Immature natural killer cell (primary cell): Measurements from ENCODE around the gene ABCD1. TPM values are rescaled to one million over a fixed set of nuclear protein-coding genes. Genes with fewer than 3 reads are reported as not detected.
A peak's percentile ranks its signal among the peaks of the same experiment; 100 is the strongest.
"Not testable (repeated sequence)": the region's sequence is repeated elsewhere in the genome, so short reads cannot be mapped to it uniquely, and the experiment has no call there.

ENCODE experiments used
- DNase-seq, 3 donors: peaks; one replicate each; pipeline ENCODE4 v3.0.0; 2022; ENCODE audit warnings: mixed read lengths in 1 of 3
- H3K27ac Mint-ChIP-seq, 6 donors: one replicate each; pipeline ENCODE4 v1.8.0; 2020; ENCODE audit warnings: mixed read lengths in 6 of 6, mild to moderate bottlenecking in 5 of 6, inconsistent platforms in 4 of 6, moderate library complexity in 3 of 6
- H3K27me3 Mint-ChIP-seq, 3 donors: one replicate each; pipeline ENCODE4 v1.8.0; 2020 to 2021; ENCODE audit warnings: low read depth in 3 of 3, mild to moderate bottlenecking in 3 of 3, mixed read lengths in 3 of 3, moderate library complexity in 3 of 3, inconsistent platforms in 1 of 3
- H3K36me3 Mint-ChIP-seq, 3 donors: one replicate each; pipeline ENCODE4 v1.8.0; 2020; ENCODE audit warnings: mixed read lengths in 3 of 3, inconsistent platforms in 2 of 3, mild to moderate bottlenecking in 2 of 3
- H3K4me1 Mint-ChIP-seq, 2 donors: one replicate each; pipeline ENCODE4 v1.8.0; 2020; ENCODE audit warnings: inconsistent platforms in 2 of 2, mild to moderate bottlenecking in 2 of 2, mixed read lengths in 2 of 2, moderate library complexity in 1 of 2
- H3K4me3 Mint-ChIP-seq, 5 donors: one replicate each; pipeline ENCODE4 v1.8.0; 2020; ENCODE audit warnings: mild to moderate bottlenecking in 5 of 5, mixed read lengths in 5 of 5, inconsistent platforms in 3 of 5, moderate library complexity in 3 of 5
- H3K9me3 Mint-ChIP-seq, 6 donors: one replicate each; pipeline ENCODE4 v1.8.0; 2020; ENCODE audit warnings: mild to moderate bottlenecking in 6 of 6, mixed read lengths in 6 of 6, inconsistent platforms in 4 of 6, moderate library complexity in 3 of 6
- polyA plus RNA-seq, 3 donors: library from polyadenylated mRNA; unstranded; fragments of 300-500 nt; fragmentation: Illumina TruSeq; gene quantifications; one replicate each; pipeline ENCODE4 v1.2.3, GENCODE V29; 2021

ABCD1 gene
- polyA plus RNA-seq, 3 donors from 2014 or later, result 1.7 to 3.2 (median 2.0) TPM

DNA sequence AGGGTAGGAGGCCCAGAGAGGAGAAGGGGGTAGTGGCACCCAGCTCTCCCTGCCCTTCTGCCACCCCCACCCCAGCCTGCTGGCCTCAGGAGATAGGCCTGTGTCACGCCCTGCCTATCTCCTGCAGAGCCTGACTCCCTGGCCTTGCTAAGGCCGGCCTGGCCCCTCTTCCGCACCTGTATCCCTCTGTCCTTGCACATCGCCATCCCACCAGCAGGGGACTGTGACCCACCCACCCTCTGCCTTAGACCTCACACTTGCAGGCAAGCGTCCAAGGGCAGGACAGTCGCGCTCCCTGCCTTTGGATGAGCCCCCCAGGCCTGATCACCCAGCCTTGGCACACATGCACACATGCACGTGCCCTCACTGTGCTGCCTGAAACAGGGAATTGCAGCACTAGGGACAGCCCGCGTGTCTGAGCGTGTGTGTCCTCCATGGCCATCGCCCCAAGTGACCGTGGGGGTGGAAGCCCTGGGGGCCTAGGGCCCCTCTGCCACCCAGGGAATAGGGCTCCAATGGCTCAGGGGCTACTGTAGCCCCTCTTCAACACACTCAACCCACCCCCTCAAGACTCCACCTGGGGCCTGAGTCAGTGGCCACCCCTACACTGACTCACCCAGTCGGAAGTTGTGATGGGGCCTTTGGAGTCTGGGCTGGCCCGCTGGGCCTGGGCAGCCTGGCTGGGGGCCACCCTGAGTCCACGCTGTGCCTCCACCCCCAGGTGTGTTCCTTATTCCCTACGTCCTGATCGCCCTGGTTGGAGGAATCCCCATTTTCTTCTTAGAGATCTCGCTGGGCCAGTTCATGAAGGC is 34.8 kb upstream of the ABCD1 start:
- no peak for DNase-seq
- Mint-ChIP-seq H3K36me3 (no peaks in the 10 kb centered on the region), H3K27me3 (peaks cover 4 to 9% (median 7%) of the 10 kb centered on the region in 3 donors), H3K27ac (no peak overlapping the region), H3K4me3 (peak overlapping the region in 1 of 5 donors; percentile 59), H3K4me1 (no peaks in the 10 kb centered on the region), H3K9me3 (peaks cover 0 to 2% (median 0%) of the 10 kb centered on the region in 6 donors)

DNA sequence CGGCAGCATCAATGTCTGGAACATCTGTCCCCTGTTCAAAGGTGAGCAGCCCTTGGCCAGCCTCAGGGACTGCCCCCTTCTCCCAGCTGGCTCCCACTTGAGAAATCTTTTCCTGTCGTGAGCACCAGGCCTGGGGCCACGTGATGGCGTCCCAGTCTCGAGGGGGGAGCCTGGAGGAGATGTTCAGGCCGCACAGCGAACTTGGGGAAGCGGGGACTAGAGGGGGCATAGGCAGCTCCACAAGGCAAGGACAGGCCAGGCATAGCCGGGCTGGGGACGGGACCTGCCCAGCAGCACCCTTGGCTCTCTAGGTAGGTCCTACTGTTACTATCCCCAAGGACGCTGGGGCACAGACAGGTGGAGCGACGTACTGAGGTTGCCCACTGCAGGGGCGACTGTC is 34.2 kb upstream of the ABCD1 start:
- Mint-ChIP-seq H3K9me3 (peaks cover 0 to 2% (median 0%) of the 10 kb centered on the region in 6 donors), H3K4me1 (no peaks in the 10 kb centered on the region), H3K27me3 (peaks cover 4 to 9% (median 7%) of the 10 kb centered on the region in 3 donors), H3K27ac (no peak overlapping the region), H3K36me3 (no peaks in the 10 kb centered on the region), H3K4me3 (no peak overlapping the region)
- no peak for DNase-seq

DNA sequence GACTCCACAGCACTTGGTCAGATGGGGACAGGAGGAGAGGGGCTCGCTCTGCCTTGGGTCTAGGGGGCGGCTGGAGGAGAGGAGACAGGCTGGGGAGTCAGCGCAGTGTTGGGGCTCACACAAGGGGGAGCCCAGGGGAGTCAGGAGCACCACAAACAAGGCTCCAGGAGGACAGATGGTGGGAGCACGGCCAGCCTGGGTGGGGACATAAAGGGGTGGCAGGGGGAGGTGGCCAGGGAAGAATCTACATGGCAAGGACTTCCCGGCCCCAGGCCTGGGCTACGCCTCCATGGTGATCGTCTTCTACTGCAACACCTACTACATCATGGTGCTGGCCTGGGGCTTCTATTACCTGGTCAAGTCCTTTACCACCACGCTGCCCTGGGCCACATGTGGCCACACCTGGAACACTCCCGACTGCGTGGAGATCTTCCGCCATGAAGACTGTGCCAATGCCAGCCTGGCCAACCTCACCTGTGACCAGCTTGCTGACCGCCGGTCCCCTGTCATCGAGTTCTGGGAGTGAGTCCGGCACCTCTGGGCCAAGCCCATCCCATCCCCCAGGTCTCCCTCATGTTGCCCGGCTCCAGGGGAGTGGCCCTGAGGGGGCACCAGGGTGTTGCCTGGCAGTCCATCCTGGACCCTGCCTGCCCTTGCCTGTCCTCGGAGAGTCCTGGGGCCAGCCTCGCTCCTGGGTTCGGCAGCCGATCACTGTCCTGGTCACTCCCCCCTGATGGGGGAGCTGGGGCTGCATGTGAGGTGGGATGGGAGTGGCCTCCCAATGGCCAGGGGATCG is 33.4 kb upstream of the ABCD1 start:
- H3K27me3 Mint-ChIP-seq, H3K4me1 Mint-ChIP-seq, DNase-seq, H3K9me3 Mint-ChIP-seq, H3K36me3 Mint-ChIP-seq, H3K27ac Mint-ChIP-seq, H3K4me3 Mint-ChIP-seq: not testable (repeated sequence)

DNA sequence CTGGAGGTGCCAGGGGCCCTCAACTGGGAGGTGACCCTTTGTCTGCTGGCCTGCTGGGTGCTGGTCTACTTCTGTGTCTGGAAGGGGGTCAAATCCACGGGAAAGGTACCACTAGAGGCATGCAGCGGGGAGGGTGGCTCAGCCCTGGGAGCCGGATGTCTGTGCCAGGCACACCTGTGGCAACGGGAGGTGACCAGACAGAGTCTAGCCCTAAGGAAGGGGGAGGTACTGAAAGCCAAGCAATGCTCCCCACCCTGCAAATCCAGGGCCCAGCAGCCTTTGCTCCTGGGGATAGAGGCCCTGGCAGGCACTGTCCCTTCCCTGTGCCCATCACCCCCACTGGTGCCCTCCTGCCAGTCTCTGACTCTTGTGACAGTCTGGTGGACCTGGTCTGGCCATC is 32.7 kb upstream of the ABCD1 start:
- H3K9me3 Mint-ChIP-seq, result no peaks in the 10 kb centered on the region
- H3K27me3 Mint-ChIP-seq, result peaks cover 4 to 6% (median 5%) of the 10 kb centered on the region in 3 donors
- no peaks in the 10 kb centered on the region for H3K4me1 Mint-ChIP-seq
- H3K27ac Mint-ChIP-seq, result no peak overlapping the region
- no peaks in the 10 kb centered on the region for H3K36me3 Mint-ChIP-seq
- H3K4me3 Mint-ChIP-seq, result no peak overlapping the region
- DNase-seq, result no peak

GRCh38 chrX:153692611-153693156 is 32.0 kb upstream of the ABCD1 start:
- Mint-ChIP-seq H3K27ac (no peak overlapping the region), H3K4me3 (no peak overlapping the region), H3K9me3 (no peaks in the 10 kb centered on the region), H3K36me3 (peaks cover 0 to 7% (median 0%) of the 10 kb centered on the region in 3 donors), H3K27me3 (peaks cover 4 to 6% (median 5%) of the 10 kb centered on the region in 3 donors), H3K4me1 (no peaks in the 10 kb centered on the region)
- DNase-seq, result no peak

DNA sequence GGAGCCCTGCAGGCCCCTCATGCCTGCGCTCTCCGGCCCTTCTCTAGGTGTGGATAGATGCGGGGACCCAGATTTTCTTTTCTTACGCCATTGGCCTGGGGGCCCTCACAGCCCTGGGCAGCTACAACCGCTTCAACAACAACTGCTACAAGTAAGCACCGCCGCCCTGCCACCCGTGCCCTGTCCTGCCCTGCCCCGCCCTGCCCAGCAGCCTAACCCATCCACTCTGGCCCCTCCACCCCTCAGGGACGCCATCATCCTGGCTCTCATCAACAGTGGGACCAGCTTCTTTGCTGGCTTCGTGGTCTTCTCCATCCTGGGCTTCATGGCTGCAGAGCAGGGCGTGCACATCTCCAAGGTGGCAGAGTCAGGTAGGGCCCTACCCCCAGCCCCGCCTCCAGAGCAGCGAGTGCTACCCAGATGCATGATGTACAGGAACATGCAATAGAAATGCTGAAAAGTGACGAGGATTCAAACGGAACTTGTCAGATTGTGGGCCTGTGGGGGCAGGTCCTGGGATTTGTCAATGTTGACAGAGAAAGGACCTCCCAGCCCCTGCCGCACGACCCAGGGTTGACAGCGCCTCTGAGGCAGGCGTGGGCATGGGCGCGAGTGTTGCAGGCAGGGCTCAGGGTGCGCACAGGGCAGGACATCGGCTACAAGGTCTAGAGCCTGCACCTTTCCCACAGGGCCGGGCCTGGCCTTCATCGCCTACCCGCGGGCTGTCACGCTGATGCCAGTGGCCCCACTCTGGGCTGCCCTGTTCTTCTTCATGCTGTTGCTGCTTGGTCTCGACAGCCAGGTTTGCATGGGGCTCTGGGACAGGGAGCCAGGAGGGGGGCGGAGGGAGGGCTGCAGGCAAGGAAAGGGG is 31.2 kb upstream of the ABCD1 start:
- no peak overlapping the region for H3K27ac Mint-ChIP-seq
- H3K4me1 Mint-ChIP-seq, result no peaks in the 10 kb centered on the region
- H3K36me3 Mint-ChIP-seq, result peaks cover 0 to 10% (median 0%) of the 10 kb centered on the region in 3 donors

GRCh38 chrX:153694256-153694655 is 30.4 kb upstream of the ABCD1 start:
- H3K9me3 Mint-ChIP-seq, H3K27ac Mint-ChIP-seq, H3K4me3 Mint-ChIP-seq: not testable (repeated sequence)

More for the DNA sequence above, 31.2 kb upstream of the ABCD1 start:
- Mint-ChIP-seq H3K9me3 (no peaks in the 10 kb centered on the region), H3K27me3 (peaks cover 4 to 6% (median 5%) of the 10 kb centered on the region in 3 donors), H3K4me3 (no peak overlapping the region)
- no peak for DNase-seq

GRCh38 chrX:153694687-153695270 is 29.9 kb upstream of the ABCD1 start:
- no peaks in the 10 kb centered on the region for H3K9me3 Mint-ChIP-seq
- no peak overlapping the region for H3K4me3 Mint-ChIP-seq
- DNase-seq, result no peak
- H3K36me3 Mint-ChIP-seq, result peaks cover 0 to 10% (median 0%) of the 10 kb centered on the region in 3 donors
- H3K4me1 Mint-ChIP-seq, result no peaks in the 10 kb centered on the region
- H3K27me3 Mint-ChIP-seq, result peaks cover 4 to 6% (median 5%) of the 10 kb centered on the region in 3 donors
- no peak overlapping the region for H3K27ac Mint-ChIP-seq

More at GRCh38 chrX:153694256-153694655, 30.4 kb upstream of the ABCD1 start:
- not testable (repeated sequence) for H3K4me1 Mint-ChIP-seq, H3K27me3 Mint-ChIP-seq, H3K36me3 Mint-ChIP-seq, DNase-seq

DNA sequence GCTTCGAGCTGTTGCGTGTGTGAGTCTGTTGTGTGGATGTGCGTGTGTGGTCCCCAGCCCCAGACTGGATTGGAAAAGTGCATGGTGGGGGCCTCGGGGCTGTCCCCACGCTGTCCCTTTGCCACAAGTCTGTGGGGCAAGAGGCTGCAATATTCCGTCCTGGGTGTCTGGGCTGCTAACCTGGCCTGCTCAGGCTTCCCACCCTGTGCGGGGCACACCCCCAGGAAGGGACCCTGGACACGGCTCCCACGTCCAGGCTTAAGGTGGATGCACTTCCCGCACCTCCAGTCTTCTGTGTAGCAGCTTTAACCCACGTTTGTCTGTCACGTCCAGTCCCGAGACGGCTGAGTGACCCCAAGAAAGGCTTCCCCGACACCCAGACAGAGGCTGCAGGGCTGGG is 28.6 kb upstream of the ABCD1 start:
- H3K9me3 Mint-ChIP-seq, result no peaks in the 10 kb centered on the region

GRCh38 chrX:153696538-153696937 is 28.1 kb upstream of the ABCD1 start:
- not testable (repeated sequence) for H3K27me3 Mint-ChIP-seq

More for the DNA sequence above, 28.6 kb upstream of the ABCD1 start:
- Mint-ChIP-seq H3K4me3 (no peak overlapping the region), H3K4me1 (no peaks in the 10 kb centered on the region), H3K36me3 (peaks cover 0 to 13% (median 0%) of the 10 kb centered on the region in 3 donors), H3K27me3 (peaks cover 2 to 3% (median 2%) of the 10 kb centered on the region in 3 donors), H3K27ac (no peak overlapping the region)
- no peak for DNase-seq

DNA sequence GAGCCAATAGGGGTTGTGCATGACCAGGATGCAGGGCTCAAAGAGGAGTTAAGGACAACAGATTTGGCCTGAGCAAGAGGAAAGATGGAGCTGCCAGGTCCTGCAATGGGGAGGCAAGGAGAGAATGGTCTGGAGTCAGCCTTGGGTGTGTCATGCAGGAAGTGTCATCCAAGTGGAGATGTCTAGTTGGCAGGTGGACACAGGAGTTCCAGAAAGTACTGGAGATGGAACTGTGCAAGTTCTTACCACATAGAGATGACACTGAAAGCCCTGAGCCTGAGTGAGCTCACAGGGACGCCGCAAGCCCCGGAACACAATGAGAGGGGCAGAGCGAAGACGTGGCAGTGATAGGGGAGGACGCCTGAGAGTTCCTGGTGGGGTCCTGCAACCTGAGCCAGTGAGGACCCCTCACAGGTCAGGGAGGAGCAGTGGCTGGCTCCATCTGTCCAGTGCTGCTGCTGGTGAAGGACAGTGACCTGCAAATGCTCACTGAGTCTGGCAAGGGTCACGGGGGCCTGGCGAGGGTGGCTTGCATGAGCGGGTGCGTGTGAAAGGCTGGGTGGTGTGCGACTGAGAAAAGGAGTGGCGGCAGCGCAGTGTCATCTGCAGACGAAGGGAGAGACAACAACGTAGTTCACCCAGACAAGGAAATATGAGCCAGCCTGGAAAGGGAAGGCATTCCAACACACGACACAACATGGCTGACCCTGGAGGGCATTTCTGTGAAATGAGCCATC is 27.5 kb upstream of the ABCD1 start:
- DNase-seq, H3K4me1 Mint-ChIP-seq, H3K27me3 Mint-ChIP-seq, H3K9me3 Mint-ChIP-seq, H3K4me3 Mint-ChIP-seq: not testable (repeated sequence)
- Mint-ChIP-seq H3K36me3 (peaks cover 0 to 13% (median 0%) of the 10 kb centered on the region in 3 donors), H3K27ac (peak overlapping the region in 1 of 6 donors; percentile 28)

More at GRCh38 chrX:153696538-153696937, 28.1 kb upstream of the ABCD1 start:
- not testable (repeated sequence) for H3K4me3 Mint-ChIP-seq, H3K4me1 Mint-ChIP-seq, H3K9me3 Mint-ChIP-seq, H3K27ac Mint-ChIP-seq, DNase-seq
- H3K36me3 Mint-ChIP-seq, result peaks cover 0 to 13% (median 0%) of the 10 kb centered on the region in 3 donors
